ENCODE measurements around the gene ZNF512B. TPM values are rescaled to one million over a fixed set of nuclear protein-coding genes. Genes with fewer than 3 reads are reported as not detected.

ZNF512B gene
- total RNA-seq, 4 donors from 2014 or later, result 7.1 to 17.7 (median 12.1) TPM

- no peak for DNase-seq (ENCODE audit: extremely low spot score)
- intact Hi-C loops (cut with DNase I), result no loop called here
- no peak overlapping the region for H3K27ac ChIP-seq (replicated peaks in 1 of 4)
- H3K36me3 ChIP-seq, result peaks cover 29 to 56% (median 50%) of the 10 kb centered on the region in 4 donors
- TF ChIP-seq CTCF (IDR thresholded peaks at IDR 0.05) (no peak), POLR2AphosphoS5 (IDR thresholded peaks at IDR 0.05) (no peak), EP300 (IDR thresholded peaks at IDR 0.05) (no peak), POLR2A (IDR thresholded peaks at IDR 0.05; ENCODE audit: low read depth) (no peak)
- H3K4me1 ChIP-seq, result peaks cover 36 to 57% (median 47%) of the 10 kb centered on the region in 4 donors
- no peak overlapping the region for H3K4me3 ChIP-seq
- H3K9me3 ChIP-seq, result no peaks in the 10 kb centered on the region
- peaks cover 0 to 3% (median 0%) of the 10 kb centered on the region in 4 donors for H3K27me3 ChIP-seq
- 88% methylated on average over 14 of the region's 14 CpGs for WGBS
Measured at GRCh38 chr20:63982937-63983336, 13.2 kb upstream of the ZNF512B start.

- intact Hi-C loops (cut with DNase I), result no loop called here
- DNase-seq (ENCODE audit: extremely low spot score), result peak; percentile 97
- H3K27ac ChIP-seq (replicated peaks in 1 of 4), result peak within 1 kb of the TSS; percentile 85 to 92 (median 88)
- peak within 1 kb of the TSS; percentile 88 to 99 (median 95) for H3K4me3 ChIP-seq
- WGBS, result 1% methylated on average over 26 of the region's 75 CpGs
- H3K9me3 ChIP-seq, result no peaks in the 10 kb centered on the region
- H3K36me3 ChIP-seq, result peaks cover 20 to 37% (median 32%) of the 10 kb centered on the region in 4 donors
- TF ChIP-seq POLR2AphosphoS5 (IDR thresholded peaks at IDR 0.05) (peak; percentile 97 to 98), EP300 (IDR thresholded peaks at IDR 0.05) (no peak), CTCF (IDR thresholded peaks at IDR 0.05) (peak; percentile 82 to 87 (median 85))
- H3K4me1 ChIP-seq, result peaks cover 36 to 57% (median 47%) of the 10 kb centered on the region in 4 donors
- peaks cover 0 to 3% (median 0%) of the 10 kb centered on the region in 4 donors for H3K27me3 ChIP-seq
Measured at GRCh38 chr20:63980806-63981728, 11.3 kb upstream of the ZNF512B start, which contains the start of gene PRPF6. TSS of gene PRPF6 (plus strand) at chr20:63981132. CDS start at chr20:63981246, 114 bp downstream.

- Histone ChIP-seq H3K4me3 (peak overlapping the region; percentile 88 to 99 (median 95)), H3K4me1 (peaks cover 36 to 57% (median 47%) of the 10 kb centered on the region in 4 donors), H3K27ac (replicated peaks in 1 of 4) (peak overlapping the region; percentile 85 to 92 (median 88)), H3K27me3 (peaks cover 0 to 3% (median 0%) of the 10 kb centered on the region in 4 donors), H3K36me3 (peaks cover 13 to 30% (median 25%) of the 10 kb centered on the region in 4 donors), H3K9me3 (no peaks in the 10 kb centered on the region)
- no peak for DNase-seq (ENCODE audit: extremely low spot score)
- 61% methylated on average over 14 of the region's 15 CpGs for WGBS
- intact Hi-C loops (cut with DNase I), result no loop called here
- TF ChIP-seq POLR2AphosphoS5 (IDR thresholded peaks at IDR 0.05) (no peak), CTCF (IDR thresholded peaks at IDR 0.05) (no peak), EP300 (IDR thresholded peaks at IDR 0.05) (no peak), POLR2A (IDR thresholded peaks at IDR 0.05; ENCODE audit: low read depth) (no peak)
Measured at GRCh38 chr20:63980317-63980805, 10.6 kb upstream of the ZNF512B start.

- peaks cover 0 to 3% (median 0%) of the 10 kb centered on the region in 4 donors for H3K27me3 ChIP-seq
- peak within 1 kb of the TSS; percentile 88 to 99 (median 95) for H3K4me3 ChIP-seq
- DNase-seq (ENCODE audit: extremely low spot score), result no peak
- WGBS, result 3% methylated on average over 15 of the region's 52 CpGs
- H3K27ac ChIP-seq (replicated peaks in 1 of 4), result peak within 1 kb of the TSS; percentile 85 to 92 (median 88)
- peaks cover 7 to 24% (median 19%) of the 10 kb centered on the region in 4 donors for H3K36me3 ChIP-seq
- no peaks in the 10 kb centered on the region for H3K9me3 ChIP-seq
- H3K4me1 ChIP-seq, result peaks cover 36 to 59% (median 49%) of the 10 kb centered on the region in 4 donors
- TF ChIP-seq CTCF (IDR thresholded peaks at IDR 0.05) (peak in 2 of 3 experiments; percentile 20 to 22), POLR2AphosphoS5 (IDR thresholded peaks at IDR 0.05) (no peak)
- intact Hi-C loops (cut with DNase I), result no loop called here
Measured at GRCh38 chr20:63979557-63980316, 10.0 kb upstream of the ZNF512B start, which contains the start of gene SAMD10. TSS of gene SAMD10 (minus strand) at chr20:63979642. CDS start at chr20:63979467, 175 bp downstream.
